Measurements from ENCODE around the gene SLC45A2. TPM values are rescaled to one million over a fixed set of nuclear protein-coding genes. Genes with fewer than 3 reads are reported as not detected.

SLC45A2 gene
- total RNA-seq, 4 donors from 2014 or later, result 1.2 to 7.6 (median 1.9) TPM

DNA sequence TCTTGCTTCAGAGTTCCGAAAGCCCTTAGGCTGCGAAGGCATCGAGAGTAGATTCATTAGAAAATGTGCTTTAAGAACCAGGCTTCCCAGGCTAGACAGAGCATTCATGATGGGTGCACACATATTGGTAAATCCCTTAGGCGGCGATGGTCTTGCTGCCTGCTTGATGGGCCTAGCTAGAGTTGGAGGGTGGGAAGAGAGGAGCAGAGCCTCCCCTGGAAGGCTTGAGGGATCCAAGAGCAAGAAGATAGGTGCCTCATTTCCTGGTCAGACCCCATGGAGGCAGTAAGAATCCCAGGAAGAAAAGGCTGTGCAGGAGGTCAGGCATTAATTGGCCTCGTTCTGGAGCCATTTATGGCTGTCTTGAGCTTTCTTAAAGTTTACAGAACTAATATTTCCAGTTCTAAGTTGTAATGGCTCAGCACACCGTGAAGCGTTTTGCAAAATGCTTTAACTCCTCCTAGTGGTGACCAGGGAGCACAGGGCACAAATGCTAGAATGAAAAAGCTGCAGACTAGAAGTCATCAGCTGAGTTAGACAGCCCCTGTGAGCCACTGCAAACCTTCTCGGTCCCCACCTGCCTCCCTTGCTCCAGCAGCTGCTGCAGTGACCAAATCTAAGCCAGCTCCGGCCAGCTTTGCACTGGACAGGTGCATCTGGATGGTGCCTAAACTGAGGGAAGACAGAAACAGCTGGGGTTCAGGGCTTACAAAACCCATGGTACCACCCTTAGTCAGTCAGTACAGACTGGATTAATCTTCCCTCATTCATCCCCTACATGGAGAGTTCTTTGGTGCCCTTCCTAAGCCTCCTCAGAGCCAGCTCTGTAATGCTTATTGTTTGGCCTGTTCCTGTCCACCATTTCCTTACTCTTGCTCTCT is 14.7 kb downstream of the SLC45A2 start:
- H3K4me1 ChIP-seq, result peaks cover 6% of the 10 kb centered on the region
- no peaks in the 10 kb centered on the region for H3K9me3 ChIP-seq
- H3K4me3 ChIP-seq, result no peak overlapping the region
- 55% methylated on average over 10 of the region's 10 CpGs for whole genome bisulfite sequencing
- no peaks in the 10 kb centered on the region for H3K27me3 ChIP-seq
- no peaks in the 10 kb centered on the region for H3K36me3 ChIP-seq
- TF ChIP-seq POLR2A (IDR thresholded peaks at IDR 0.05), result no peak
- TF ChIP-seq, protein P1, sequence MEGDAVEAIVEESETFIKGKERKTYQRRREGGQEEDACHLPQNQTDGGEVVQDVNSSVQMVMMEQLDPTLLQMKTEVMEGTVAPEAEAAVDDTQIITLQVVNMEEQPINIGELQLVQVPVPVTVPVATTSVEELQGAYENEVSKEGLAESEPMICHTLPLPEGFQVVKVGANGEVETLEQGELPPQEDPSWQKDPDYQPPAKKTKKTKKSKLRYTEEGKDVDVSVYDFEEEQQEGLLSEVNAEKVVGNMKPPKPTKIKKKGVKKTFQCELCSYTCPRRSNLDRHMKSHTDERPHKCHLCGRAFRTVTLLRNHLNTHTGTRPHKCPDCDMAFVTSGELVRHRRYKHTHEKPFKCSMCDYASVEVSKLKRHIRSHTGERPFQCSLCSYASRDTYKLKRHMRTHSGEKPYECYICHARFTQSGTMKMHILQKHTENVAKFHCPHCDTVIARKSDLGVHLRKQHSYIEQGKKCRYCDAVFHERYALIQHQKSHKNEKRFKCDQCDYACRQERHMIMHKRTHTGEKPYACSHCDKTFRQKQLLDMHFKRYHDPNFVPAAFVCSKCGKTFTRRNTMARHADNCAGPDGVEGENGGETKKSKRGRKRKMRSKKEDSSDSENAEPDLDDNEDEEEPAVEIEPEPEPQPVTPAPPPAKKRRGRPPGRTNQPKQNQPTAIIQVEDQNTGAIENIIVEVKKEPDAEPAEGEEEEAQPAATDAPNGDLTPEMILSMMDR (IDR thresholded peaks at IDR 0.05), result peak in 1 of 2 donors; percentile 69
- DNase-seq (ENCODE audit: low spot score in 2 of 2), result no peak
- no peak overlapping the region for H3K27ac ChIP-seq

DNA sequence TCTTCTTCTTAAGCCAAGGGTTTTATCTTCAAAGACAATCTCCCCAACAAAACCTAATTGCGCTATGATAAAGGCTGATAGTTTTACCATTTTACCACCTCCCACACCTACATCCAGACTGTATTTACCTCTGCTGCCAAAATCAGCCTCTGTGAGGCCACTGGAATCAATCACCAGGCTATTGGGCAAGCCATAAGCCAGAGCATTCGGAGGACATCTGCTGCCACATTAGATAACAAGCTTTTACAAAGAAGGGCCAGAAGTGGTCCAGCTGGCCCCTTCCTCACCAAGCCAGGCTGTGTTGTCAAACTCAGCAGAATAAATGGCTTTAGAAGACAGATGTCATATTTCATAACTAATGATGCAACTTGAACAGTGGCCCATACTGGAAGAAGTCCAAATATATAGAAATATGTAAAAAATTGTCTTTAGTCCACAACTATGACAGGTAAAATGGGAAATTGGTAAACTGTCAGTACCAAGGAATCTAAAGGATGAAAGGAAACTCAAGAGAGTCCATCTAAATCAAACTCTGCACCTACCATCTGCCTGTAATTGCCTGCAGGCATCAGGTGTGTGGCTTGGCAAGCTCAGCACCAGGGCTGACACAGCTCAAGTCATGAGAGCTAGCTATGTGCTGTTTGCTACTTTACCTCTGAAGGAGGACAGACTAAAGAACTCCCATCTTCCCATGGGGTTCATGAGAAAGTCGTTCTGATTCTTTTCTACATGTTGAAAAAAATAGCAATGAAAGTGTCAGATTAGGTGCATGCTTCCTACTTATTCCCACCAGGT is 16.1 kb downstream of the SLC45A2 start:
- Histone ChIP-seq H3K27me3 (no peaks in the 10 kb centered on the region), H3K4me1 (peaks cover 6% of the 10 kb centered on the region), H3K4me3 (no peak overlapping the region), H3K36me3 (no peaks in the 10 kb centered on the region), H3K27ac (no peak overlapping the region), H3K9me3 (no peaks in the 10 kb centered on the region)
- WGBS, result 49% methylated on average over 3 of the region's 3 CpGs
- TF ChIP-seq POLR2A (IDR thresholded peaks at IDR 0.05) (no peak), EP300 (IDR thresholded peaks at IDR 0.05) (no peak), POLR2AphosphoS5 (IDR thresholded peaks at IDR 0.05) (no peak)
- TF ChIP-seq, protein P1 (IDR thresholded peaks at IDR 0.05), result no peak
- no peak for DNase-seq (ENCODE audit: low spot score in 2 of 2)

DNA sequence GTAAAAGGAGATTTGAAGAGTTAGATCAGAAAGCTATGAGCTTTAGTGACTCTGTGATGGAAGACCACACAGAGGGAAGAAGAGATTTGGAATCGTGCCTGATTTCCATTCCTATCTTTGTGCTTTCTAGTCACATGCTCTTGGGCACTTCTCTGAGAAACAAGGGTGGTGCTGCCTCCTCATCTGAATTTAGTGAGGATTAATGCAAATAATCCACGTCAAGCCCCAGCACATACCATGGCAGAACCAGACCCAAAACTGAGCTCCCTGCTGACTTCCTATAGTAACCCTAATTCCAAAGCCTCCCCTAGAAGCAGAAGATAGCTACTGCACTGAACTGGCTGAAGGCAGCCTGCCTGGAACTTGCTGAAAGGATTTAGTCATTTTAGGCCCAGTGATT is 17.7 kb downstream of the SLC45A2 start:
- Histone ChIP-seq H3K36me3 (no peaks in the 10 kb centered on the region), H3K4me3 (no peak overlapping the region), H3K27ac (no peak overlapping the region), H3K9me3 (no peaks in the 10 kb centered on the region), H3K27me3 (no peaks in the 10 kb centered on the region), H3K4me1 (peaks cover 6% of the 10 kb centered on the region)
- TF ChIP-seq POLR2A (IDR thresholded peaks at IDR 0.05) (no peak), POLR2AphosphoS5 (IDR thresholded peaks at IDR 0.05) (no peak), EP300 (IDR thresholded peaks at IDR 0.05) (no peak)
- TF ChIP-seq, protein P1 (IDR thresholded peaks at IDR 0.05), result no peak
- WGBS, result 42% methylated on average over 2 of the region's 2 CpGs
- no peak for DNase-seq (ENCODE audit: low spot score in 2 of 2)

DNA sequence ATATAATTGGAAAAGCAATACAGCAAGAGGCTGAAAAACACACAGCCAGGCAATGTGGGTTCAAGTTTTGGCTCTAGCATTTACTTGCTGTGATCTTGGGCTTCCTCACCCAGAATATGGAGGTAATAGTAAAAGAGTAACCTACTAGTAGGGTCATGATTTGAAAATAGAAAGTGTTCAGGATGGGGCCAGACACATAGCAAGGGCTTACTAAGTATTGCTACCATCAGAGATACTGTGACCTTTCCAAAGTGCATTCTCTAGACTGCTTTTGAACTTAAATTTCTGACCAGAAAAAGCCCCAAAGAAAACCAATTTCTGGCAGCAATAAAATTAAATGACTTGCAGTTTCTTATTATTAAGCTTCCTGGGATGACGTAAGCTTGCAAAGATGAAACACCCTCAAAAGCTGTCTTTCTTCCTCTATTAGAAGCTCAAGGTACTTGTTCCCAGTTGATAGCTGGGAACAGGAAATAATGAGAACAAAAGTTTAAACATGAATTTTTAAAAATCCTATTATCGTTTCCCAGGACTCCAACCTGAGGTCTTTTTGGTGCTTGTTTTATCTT is 20.3 kb downstream of the SLC45A2 start:
- Histone ChIP-seq H3K27me3 (no peaks in the 10 kb centered on the region), H3K4me3 (no peak overlapping the region), H3K9me3 (no peaks in the 10 kb centered on the region), H3K27ac (no peak overlapping the region), H3K36me3 (no peaks in the 10 kb centered on the region), H3K4me1 (peaks cover under 1% of the 10 kb centered on the region)
- DNase-seq (ENCODE audit: low spot score in 2 of 2), result no peak
- 74% methylated on average over 2 of the region's 2 CpGs for WGBS
- TF ChIP-seq, protein P1 (IDR thresholded peaks at IDR 0.05), result no peak
- TF ChIP-seq POLR2A (IDR thresholded peaks at IDR 0.05) (no peak), POLR2AphosphoS5 (IDR thresholded peaks at IDR 0.05) (no peak), EP300 (IDR thresholded peaks at IDR 0.05) (no peak)

DNA sequence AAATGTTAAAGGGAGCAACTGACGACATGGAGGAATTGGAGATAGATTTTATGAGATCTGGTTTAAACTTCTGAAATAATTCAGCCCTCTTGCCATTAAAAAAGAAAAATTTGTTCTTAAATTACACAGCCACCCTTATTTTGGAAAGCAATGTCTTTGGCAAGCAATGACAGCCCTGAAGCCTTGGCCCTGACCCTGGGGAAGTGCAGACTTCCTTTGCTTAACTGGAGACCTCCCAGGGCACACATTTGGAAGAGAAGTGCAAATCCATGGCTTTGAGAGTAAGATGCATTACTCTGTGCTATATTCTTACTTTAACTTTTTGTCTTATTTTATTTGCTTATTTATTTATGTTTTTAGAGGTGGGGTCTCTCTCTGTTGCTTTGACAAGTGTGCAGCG is 26.3 kb downstream of the SLC45A2 start:
- Histone ChIP-seq H3K36me3 (no peaks in the 10 kb centered on the region), H3K9me3 (no peaks in the 10 kb centered on the region), H3K4me1 (no peaks in the 10 kb centered on the region), H3K4me3 (no peak overlapping the region), H3K27ac (no peak overlapping the region), H3K27me3 (no peaks in the 10 kb centered on the region)
- WGBS, result 77% methylated on average over 2 of the region's 2 CpGs
- no peak for DNase-seq (ENCODE audit: low spot score in 2 of 2)
- TF ChIP-seq EP300 (IDR thresholded peaks at IDR 0.05), result no peak
- TF ChIP-seq, protein P1 (IDR thresholded peaks at IDR 0.05), result no peak
- no peak for TF ChIP-seq POLR2A (IDR thresholded peaks at IDR 0.05)
- no peak for TF ChIP-seq POLR2AphosphoS5 (IDR thresholded peaks at IDR 0.05)
